ENCODE results near the gene RIN3. TPM values are rescaled to one million over a fixed set of nuclear protein-coding genes. Genes with fewer than 3 reads are reported as not detected.

RIN3 gene
- total and polyA plus RNA-seq, 12 donors, result 3.9 to 63.2 (median 30.3) TPM

DNA sequence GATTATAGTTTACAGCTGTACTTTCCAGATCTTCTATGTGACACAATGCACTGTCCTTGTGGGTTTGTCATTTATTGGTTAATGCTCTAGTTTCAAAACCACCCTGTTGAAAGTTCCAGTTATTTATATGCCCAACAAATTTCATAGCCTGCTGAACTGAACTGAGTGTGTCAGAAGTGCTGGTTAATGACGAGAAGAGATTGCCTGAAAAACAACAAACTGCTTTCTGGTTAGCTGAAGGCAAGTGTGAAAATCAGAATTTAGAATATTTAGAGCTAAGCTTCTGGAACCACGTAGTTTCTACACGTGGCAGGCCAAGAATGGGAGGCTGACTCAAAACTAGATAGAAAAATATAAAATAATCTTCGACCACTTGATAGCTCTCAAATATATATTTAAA, 19.1 kb upstream of the RIN3 start:
- Histone ChIP-seq H3K27me3 (no peaks in the 10 kb centered on the region), H3K9me3 (replicated peaks in 1 of 3) (no peaks in the 10 kb centered on the region), H3K4me3 (no peak overlapping the region), H3K27ac (peak overlapping the region in 1 of 5 donors; percentile 24), H3K36me3 (replicated peaks in 1 of 2) (no peaks in the 10 kb centered on the region), H3K4me1 (replicated peaks in 1 of 2) (no peaks in the 10 kb centered on the region)
- WGBS, 4 donors, result 68 to 74% (median 72%) methylated on average over 4 of the region's 4 CpGs
- TF ChIP-seq, protein P1, sequence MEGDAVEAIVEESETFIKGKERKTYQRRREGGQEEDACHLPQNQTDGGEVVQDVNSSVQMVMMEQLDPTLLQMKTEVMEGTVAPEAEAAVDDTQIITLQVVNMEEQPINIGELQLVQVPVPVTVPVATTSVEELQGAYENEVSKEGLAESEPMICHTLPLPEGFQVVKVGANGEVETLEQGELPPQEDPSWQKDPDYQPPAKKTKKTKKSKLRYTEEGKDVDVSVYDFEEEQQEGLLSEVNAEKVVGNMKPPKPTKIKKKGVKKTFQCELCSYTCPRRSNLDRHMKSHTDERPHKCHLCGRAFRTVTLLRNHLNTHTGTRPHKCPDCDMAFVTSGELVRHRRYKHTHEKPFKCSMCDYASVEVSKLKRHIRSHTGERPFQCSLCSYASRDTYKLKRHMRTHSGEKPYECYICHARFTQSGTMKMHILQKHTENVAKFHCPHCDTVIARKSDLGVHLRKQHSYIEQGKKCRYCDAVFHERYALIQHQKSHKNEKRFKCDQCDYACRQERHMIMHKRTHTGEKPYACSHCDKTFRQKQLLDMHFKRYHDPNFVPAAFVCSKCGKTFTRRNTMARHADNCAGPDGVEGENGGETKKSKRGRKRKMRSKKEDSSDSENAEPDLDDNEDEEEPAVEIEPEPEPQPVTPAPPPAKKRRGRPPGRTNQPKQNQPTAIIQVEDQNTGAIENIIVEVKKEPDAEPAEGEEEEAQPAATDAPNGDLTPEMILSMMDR (IDR thresholded peaks at IDR 0.05), result no peak
- no peak for TF ChIP-seq POLR2A (IDR thresholded peaks at IDR 0.05)
- DNase-seq, result no peak
- intact Hi-C loops (cut with DNase I), result no loop called here

DNA sequence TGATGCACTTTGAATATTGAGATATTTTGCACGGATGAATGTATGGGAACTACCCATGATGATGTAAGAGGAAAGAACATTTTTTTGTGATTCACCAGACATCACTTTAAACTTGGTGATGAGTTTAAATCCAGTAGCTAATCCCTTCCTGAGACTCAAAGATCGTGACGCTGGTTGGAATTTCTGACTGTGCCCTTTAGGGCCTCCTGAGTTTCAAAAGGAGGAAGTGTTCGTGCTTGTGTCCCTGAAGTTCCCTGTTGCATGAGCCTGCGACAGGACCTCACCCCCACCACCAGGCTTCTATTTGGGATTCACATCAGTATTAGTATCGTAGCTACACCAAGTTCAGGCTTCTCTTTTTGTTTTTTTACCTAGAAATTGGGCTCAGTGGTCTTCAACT, 18.6 kb upstream of the RIN3 start:
- TF ChIP-seq, protein P1 (IDR thresholded peaks at IDR 0.05), result peak in 1 of 6 experiments; percentile 2
- TF ChIP-seq POLR2A (IDR thresholded peaks at IDR 0.05), result no peak
- H3K27ac ChIP-seq, result peak overlapping the region in 1 of 5 donors; percentile 24
- H3K4me3 ChIP-seq, result no peak overlapping the region
- peak in 2 of 7 donors; percentile 24 to 57 for DNase-seq
- no peaks in the 10 kb centered on the region for H3K36me3 ChIP-seq (replicated peaks in 1 of 2)
- 62 to 83% (median 76%) methylated on average over 6 of the region's 6 CpGs for WGBS, 4 donors
- no peaks in the 10 kb centered on the region for H3K9me3 ChIP-seq (replicated peaks in 1 of 3)
- H3K27me3 ChIP-seq, result no peaks in the 10 kb centered on the region
- no peaks in the 10 kb centered on the region for H3K4me1 ChIP-seq (replicated peaks in 1 of 2)
- intact Hi-C loops (cut with DNase I), result no loop called here

DNA sequence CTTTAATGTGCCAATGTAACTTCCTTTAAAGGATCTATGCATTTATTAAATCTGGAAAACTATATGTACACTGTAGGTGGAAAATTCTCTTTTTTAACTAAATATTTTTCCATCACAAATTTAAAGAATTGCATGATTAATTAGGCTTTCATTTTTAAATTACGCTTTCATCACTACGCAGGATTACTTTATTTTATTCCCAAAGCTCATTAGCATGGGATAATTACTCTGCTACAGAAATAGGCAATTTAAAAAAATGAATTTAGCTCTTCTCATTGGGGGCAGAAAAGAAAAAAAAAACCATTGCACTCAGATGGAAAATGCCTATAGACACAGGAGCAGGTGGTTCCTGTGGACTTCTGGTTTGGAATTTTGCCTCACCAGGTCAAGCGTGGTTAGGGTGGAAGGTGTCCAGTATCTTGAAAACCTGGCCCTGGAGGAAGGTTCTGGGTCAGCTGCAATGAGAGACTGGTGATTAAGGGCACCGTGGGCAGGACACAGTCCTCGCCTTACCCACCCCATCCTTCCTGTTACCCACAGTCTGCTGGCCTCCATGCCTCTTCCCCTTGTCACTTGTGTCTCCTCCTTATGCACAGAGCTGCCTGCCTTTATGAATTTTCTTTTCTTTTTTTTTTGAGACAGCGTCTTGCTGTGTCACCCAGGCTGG, 17.3 kb upstream of the RIN3 start:
- Histone ChIP-seq H3K4me1 (replicated peaks in 1 of 2) (no peaks in the 10 kb centered on the region), H3K36me3 (replicated peaks in 1 of 2) (no peaks in the 10 kb centered on the region), H3K27ac (no peak overlapping the region), H3K4me3 (no peak overlapping the region), H3K9me3 (replicated peaks in 1 of 3) (no peaks in the 10 kb centered on the region), H3K27me3 (no peaks in the 10 kb centered on the region)
- DNase-seq, result peak in 1 of 7 donors; percentile 11
- intact Hi-C loops (cut with DNase I), result no loop called here
- 75 to 87% (median 81%) methylated on average over 6 of the region's 6 CpGs for WGBS, 4 donors
- no peak for TF ChIP-seq POLR2A (IDR thresholded peaks at IDR 0.05)
- TF ChIP-seq, protein P1 (IDR thresholded peaks at IDR 0.05), result no peak

DNA sequence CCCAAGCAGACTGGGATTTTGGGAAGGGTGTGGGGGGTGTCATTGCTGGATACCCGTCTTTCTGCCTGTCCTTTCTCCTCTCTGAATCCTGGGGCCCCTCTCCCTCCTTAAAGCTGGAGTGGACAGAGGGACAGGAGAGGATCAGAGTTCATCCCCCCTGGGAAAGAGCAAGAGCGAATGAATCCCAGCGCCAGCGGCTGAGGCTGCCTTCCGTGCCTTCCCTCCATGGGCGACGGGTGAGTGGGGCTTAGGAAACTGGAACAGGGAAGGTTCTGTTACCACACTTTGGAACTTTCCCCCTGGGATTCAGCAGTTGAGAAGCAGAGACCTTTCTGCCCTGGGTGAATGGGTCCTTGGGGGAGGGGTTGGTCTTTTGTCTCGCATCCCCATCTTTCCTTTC, 16.2 kb upstream of the RIN3 start:
- Histone ChIP-seq H3K36me3 (replicated peaks in 1 of 2) (no peaks in the 10 kb centered on the region), H3K27me3 (no peaks in the 10 kb centered on the region), H3K4me1 (replicated peaks in 1 of 2) (no peaks in the 10 kb centered on the region), H3K4me3 (no peak overlapping the region), H3K9me3 (replicated peaks in 1 of 3) (no peaks in the 10 kb centered on the region), H3K27ac (no peak overlapping the region)
- DNase-seq, result peak in 1 of 7 donors; percentile 11
- 86 to 92% (median 90%) methylated on average over 7 to 8 of the region's 8 CpGs for WGBS, 4 donors
- TF ChIP-seq, protein P1 (IDR thresholded peaks at IDR 0.05), result no peak
- no peak for TF ChIP-seq POLR2A (IDR thresholded peaks at IDR 0.05)
- intact Hi-C loops (cut with DNase I), result no loop called here

All from adrenal gland (tissue), 12 donors.